ENCODE measurements around the gene RAPGEF5. TPM values are rescaled to one million over a fixed set of nuclear protein-coding genes. Genes with fewer than 3 reads are reported as not detected.

The RAPGEF5 gene
- total RNA-seq, 1 experiment from 2014 or later: 15.6 TPM

DNA sequence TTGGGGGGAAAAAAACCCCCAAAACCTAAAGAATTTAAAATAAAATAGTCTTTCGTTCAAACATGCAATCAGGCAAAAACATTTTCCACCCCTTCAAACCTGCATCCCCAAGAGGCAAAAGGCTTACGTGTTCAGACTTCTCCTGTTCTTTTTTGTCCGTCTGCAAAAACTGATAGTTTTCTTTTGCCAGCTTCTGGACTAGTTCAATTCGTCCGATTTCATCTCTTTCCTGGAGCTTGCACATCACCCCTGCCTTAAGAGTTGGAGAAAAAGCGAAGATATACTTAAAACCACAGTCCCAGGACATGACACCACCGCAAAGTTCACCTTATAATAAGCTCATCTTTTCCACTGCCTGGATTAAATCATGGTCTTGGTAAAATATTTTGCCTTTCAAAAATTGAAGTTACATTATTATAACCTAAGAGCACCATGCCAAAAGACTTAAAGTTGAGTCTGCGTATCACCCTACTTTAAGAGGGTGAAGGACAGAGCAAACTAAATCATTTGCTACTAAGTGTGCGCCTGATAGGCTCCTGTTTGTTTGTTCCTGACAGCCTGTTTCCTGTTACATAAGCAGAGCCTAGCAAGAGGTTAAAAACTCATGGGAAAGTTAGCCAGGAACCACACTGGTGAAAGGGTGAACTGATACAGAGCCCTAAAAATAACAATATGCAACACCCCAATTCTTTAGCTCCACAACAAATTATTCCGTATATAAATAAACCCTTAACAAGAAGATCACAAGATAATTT is 137.0 kb downstream of the RAPGEF5 start:
- Histone ChIP-seq H3K27me3 (ENCODE audit: insufficient read depth, low read length) (no peaks in the 10 kb centered on the region), H4K20me1 (ENCODE audit: insufficient read depth) (no peaks in the 10 kb centered on the region), H3K9ac (ENCODE audit: low read length) (no peak overlapping the region), H3K79me2 (ENCODE audit: insufficient read depth, low read length) (no peaks in the 10 kb centered on the region), H2AFZ (ENCODE audit: low read depth, low read length, poor library complexity, severe bottlenecking) (no peak overlapping the region), H3K4me3 (replicated peaks in 1 of 2; ENCODE audit: low read depth in 1 of 2, low read length in 2 of 2) (no peak overlapping the region), H3K36me3 (ENCODE audit: control insufficient read depth in 1 of 2, insufficient read depth in 2 of 2, low read length in 2 of 2) (no peaks in the 10 kb centered on the region), H3K9me2 (ENCODE audit: insufficient read depth) (no peaks in the 10 kb centered on the region), H3K9me3 (ENCODE audit: control insufficient read depth in 1 of 2, insufficient read depth in 1 of 2, low read depth in 1 of 2, low read length in 2 of 2) (no peaks in the 10 kb centered on the region), H3K4me1 (ENCODE audit: control insufficient read depth in 1 of 2, insufficient read depth in 2 of 2, low read length in 2 of 2) (peaks cover 0 to 8% of the 10 kb centered on the region in 2 experiments; a peak in 2 of 4 replicates), H3K27ac (ENCODE audit: low read depth, low read length) (no peak overlapping the region), H3K4me2 (ENCODE audit: low read length) (no peak overlapping the region)
- ATAC-seq (no peak), DNase-seq (ENCODE audit: low read depth, low spot score) (no peak)
- TF ChIP-seq FOSL1 (IDR thresholded peaks at IDR 0.05; ENCODE audit: low read depth) (no peak), ELF1 (IDR thresholded peaks at IDR 0.05; ENCODE audit: borderline replicate concordance, low read depth) (no peak), EZH2 (IDR thresholded peaks at IDR 0.05) (no peak), RAD21 (IDR thresholded peaks at IDR 0.05; ENCODE audit: low read depth) (no peak), JUND (IDR thresholded peaks at IDR 0.05) (no peak), EGR1 (IDR thresholded peaks at IDR 0.05; ENCODE audit: low read depth) (no peak)
- TF ChIP-seq, protein P1, sequence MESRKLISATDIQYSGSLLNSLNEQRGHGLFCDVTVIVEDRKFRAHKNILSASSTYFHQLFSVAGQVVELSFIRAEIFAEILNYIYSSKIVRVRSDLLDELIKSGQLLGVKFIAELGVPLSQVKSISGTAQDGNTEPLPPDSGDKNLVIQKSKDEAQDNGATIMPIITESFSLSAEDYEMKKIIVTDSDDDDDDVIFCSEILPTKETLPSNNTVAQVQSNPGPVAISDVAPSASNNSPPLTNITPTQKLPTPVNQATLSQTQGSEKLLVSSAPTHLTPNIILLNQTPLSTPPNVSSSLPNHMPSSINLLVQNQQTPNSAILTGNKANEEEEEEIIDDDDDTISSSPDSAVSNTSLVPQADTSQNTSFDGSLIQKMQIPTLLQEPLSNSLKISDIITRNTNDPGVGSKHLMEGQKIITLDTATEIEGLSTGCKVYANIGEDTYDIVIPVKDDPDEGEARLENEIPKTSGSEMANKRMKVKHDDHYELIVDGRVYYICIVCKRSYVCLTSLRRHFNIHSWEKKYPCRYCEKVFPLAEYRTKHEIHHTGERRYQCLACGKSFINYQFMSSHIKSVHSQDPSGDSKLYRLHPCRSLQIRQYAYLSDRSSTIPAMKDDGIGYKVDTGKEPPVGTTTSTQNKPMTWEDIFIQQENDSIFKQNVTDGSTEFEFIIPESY (IDR thresholded peaks at IDR 0.05; ENCODE audit: extremely low read depth, insufficient replicate concordance, low read length): no peak
- RAD21 ChIA-PET (ENCODE audit: low non-redundant PET in 1 of 2, low total read pairs in 2 of 2, uncharacterized antibody in 2 of 2, unreplicated experiment in 2 of 2): no interaction called here
- no TSS peak for BruUV-seq (replicated peaks)
- CTCF ChIA-PET: no interaction called here
- intact Hi-C loops (cut with micrococcal nuclease): no loop called here
- POLR2A ChIA-PET: no interaction called here

DNA sequence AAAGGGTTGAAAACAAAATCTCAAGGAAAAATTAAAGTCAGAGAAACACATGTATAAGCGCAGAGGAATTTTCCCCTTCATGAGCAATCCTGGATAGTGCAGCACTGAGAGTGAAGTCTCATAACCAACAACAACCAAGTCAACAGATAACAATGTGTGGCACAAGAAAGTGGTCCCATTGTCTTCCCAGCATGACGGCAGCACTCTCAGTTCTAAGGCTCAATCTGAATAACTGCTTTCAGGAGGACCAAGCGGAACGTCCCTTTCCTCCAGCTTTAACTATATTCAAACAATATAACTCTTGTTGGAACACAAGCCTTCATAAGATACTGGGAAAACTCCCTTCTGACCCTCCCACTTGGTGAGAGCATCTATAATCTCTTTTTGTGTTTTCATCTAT is 137.9 kb downstream of the RAPGEF5 start:
- DNase-seq (ENCODE audit: low read depth, low spot score) (no peak), ATAC-seq (no peak)
- Histone ChIP-seq H3K9me2 (ENCODE audit: insufficient read depth) (no peaks in the 10 kb centered on the region), H3K4me1 (ENCODE audit: control insufficient read depth in 1 of 2, insufficient read depth in 2 of 2, low read length in 2 of 2) (peaks cover 0 to 8% of the 10 kb centered on the region in 2 experiments; a peak in 2 of 4 replicates), H3K9ac (ENCODE audit: low read length) (no peak overlapping the region), H4K20me1 (ENCODE audit: insufficient read depth) (no peaks in the 10 kb centered on the region), H2AFZ (ENCODE audit: low read depth, low read length, poor library complexity, severe bottlenecking) (no peak overlapping the region), H3K27ac (ENCODE audit: low read depth, low read length) (no peak overlapping the region), H3K4me2 (ENCODE audit: low read length) (no peak overlapping the region), H3K79me2 (ENCODE audit: insufficient read depth, low read length) (no peaks in the 10 kb centered on the region), H3K27me3 (ENCODE audit: insufficient read depth, low read length) (no peaks in the 10 kb centered on the region), H3K4me3 (replicated peaks in 1 of 2; ENCODE audit: low read depth in 1 of 2, low read length in 2 of 2) (no peak overlapping the region), H3K36me3 (ENCODE audit: control insufficient read depth in 1 of 2, insufficient read depth in 2 of 2, low read length in 2 of 2) (no peaks in the 10 kb centered on the region), H3K9me3 (ENCODE audit: control insufficient read depth in 1 of 2, insufficient read depth in 1 of 2, low read depth in 1 of 2, low read length in 2 of 2) (no peaks in the 10 kb centered on the region)
- ChIA-PET POLR2A (no interaction called here), CTCF (no interaction called here), RAD21 (ENCODE audit: low non-redundant PET in 1 of 2, low total read pairs in 2 of 2, uncharacterized antibody in 2 of 2, unreplicated experiment in 2 of 2) (no interaction called here)
- BruUV-seq (replicated peaks): no TSS peak
- intact Hi-C loops (cut with micrococcal nuclease): no loop called here
- TF ChIP-seq TCF7L2 (IDR thresholded peaks at IDR 0.05; ENCODE audit: borderline replicate concordance, extremely low read depth, insufficient read depth, insufficient read length): no peak
- no peak for TF ChIP-seq SRF (IDR thresholded peaks at IDR 0.05; ENCODE audit: low read depth)
- no peak for TF ChIP-seq EZH2 (IDR thresholded peaks at IDR 0.05)
- TF ChIP-seq, protein P2, sequence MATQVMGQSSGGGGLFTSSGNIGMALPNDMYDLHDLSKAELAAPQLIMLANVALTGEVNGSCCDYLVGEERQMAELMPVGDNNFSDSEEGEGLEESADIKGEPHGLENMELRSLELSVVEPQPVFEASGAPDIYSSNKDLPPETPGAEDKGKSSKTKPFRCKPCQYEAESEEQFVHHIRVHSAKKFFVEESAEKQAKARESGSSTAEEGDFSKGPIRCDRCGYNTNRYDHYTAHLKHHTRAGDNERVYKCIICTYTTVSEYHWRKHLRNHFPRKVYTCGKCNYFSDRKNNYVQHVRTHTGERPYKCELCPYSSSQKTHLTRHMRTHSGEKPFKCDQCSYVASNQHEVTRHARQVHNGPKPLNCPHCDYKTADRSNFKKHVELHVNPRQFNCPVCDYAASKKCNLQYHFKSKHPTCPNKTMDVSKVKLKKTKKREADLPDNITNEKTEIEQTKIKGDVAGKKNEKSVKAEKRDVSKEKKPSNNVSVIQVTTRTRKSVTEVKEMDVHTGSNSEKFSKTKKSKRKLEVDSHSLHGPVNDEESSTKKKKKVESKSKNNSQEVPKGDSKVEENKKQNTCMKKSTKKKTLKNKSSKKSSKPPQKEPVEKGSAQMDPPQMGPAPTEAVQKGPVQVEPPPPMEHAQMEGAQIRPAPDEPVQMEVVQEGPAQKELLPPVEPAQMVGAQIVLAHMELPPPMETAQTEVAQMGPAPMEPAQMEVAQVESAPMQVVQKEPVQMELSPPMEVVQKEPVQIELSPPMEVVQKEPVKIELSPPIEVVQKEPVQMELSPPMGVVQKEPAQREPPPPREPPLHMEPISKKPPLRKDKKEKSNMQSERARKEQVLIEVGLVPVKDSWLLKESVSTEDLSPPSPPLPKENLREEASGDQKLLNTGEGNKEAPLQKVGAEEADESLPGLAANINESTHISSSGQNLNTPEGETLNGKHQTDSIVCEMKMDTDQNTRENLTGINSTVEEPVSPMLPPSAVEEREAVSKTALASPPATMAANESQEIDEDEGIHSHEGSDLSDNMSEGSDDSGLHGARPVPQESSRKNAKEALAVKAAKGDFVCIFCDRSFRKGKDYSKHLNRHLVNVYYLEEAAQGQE (IDR thresholded peaks at IDR 0.05; ENCODE audit: low read depth): no peak
- no peak for TF ChIP-seq SP1 (IDR thresholded peaks at IDR 0.05; ENCODE audit: low read depth)
- TF ChIP-seq, protein P3, sequence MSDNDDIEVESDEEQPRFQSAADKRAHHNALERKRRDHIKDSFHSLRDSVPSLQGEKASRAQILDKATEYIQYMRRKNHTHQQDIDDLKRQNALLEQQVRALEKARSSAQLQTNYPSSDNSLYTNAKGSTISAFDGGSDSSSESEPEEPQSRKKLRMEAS (IDR thresholded peaks at IDR 0.05): no peak
- no peak for TF ChIP-seq POLR2AphosphoS5 (IDR thresholded peaks at IDR 0.05; ENCODE audit: low read depth, low read length)
- TF ChIP-seq POLR2A (IDR thresholded peaks at IDR 0.05; ENCODE audit: borderline replicate concordance, extremely low read depth, insufficient read depth, insufficient read length): no peak
- TF ChIP-seq, protein P4, sequence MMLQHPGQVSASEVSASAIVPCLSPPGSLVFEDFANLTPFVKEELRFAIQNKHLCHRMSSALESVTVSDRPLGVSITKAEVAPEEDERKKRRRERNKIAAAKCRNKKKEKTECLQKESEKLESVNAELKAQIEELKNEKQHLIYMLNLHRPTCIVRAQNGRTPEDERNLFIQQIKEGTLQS (IDR thresholded peaks at IDR 0.05): no peak
- no peak for TF ChIP-seq ELF1 (IDR thresholded peaks at IDR 0.05; ENCODE audit: borderline replicate concordance, low read depth)
- TF ChIP-seq CBX3 (IDR thresholded peaks at IDR 0.05; ENCODE audit: low read depth): no peak
